ENCODE measurements around the gene APIP. TPM values are rescaled to one million over a fixed set of nuclear protein-coding genes. Genes with fewer than 3 reads are reported as not detected.

Gene APIP
- total RNA-seq, 4 donors from 2014 or later: 35.6 to 54.3 (median 39.0) TPM

- H3K27me3 ChIP-seq: no peaks in the 10 kb centered on the region
- whole genome bisulfite sequencing, 2 donors: 84 to 95% methylated on average over 3 of the region's 3 CpGs
- no peak for DNase-seq
- no peak overlapping the region for H3K4me3 ChIP-seq (replicated peaks in 1 of 3)
- intact Hi-C loops (cut with DNase I): no loop called here
- no peaks in the 10 kb centered on the region for H3K4me1 ChIP-seq
- H3K27ac ChIP-seq: no peak overlapping the region
- no peaks in the 10 kb centered on the region for H3K9me3 ChIP-seq
- no peaks in the 10 kb centered on the region for H3K36me3 ChIP-seq
- TF ChIP-seq CTCF (IDR thresholded peaks at IDR 0.05): no peak
- TF ChIP-seq POLR2A (IDR thresholded peaks at IDR 0.05): no peak
Observed at GRCh38 chr11:34891611-34892010, 24.6 kb downstream of the APIP start.

GRCh38 chr11:34890812-34891211 lies 25.4 kb downstream of the APIP start:
- WGBS, 2 donors: 78 to 83% methylated on average over 1 of the region's 1 CpG
- H3K27me3 ChIP-seq: no peaks in the 10 kb centered on the region
- no peak overlapping the region for H3K27ac ChIP-seq
- H3K36me3 ChIP-seq: no peaks in the 10 kb centered on the region
- H3K4me1 ChIP-seq: no peaks in the 10 kb centered on the region
- no peak for DNase-seq
- intact Hi-C loops (cut with DNase I): no loop called here
- no peaks in the 10 kb centered on the region for H3K9me3 ChIP-seq
- TF ChIP-seq POLR2A (IDR thresholded peaks at IDR 0.05): no peak
- peak in 4 of 6 experiments; percentile 14 to 73 (median 55) for TF ChIP-seq CTCF (IDR thresholded peaks at IDR 0.05)
- no peak overlapping the region for H3K4me3 ChIP-seq (replicated peaks in 1 of 3)

- TF ChIP-seq POLR2A (IDR thresholded peaks at IDR 0.05) (no peak), CTCF (IDR thresholded peaks at IDR 0.05) (no peak)
- Histone ChIP-seq H3K27ac (no peak overlapping the region), H3K36me3 (no peaks in the 10 kb centered on the region), H3K4me1 (no peaks in the 10 kb centered on the region), H3K9me3 (no peaks in the 10 kb centered on the region), H3K4me3 (replicated peaks in 1 of 3) (no peak overlapping the region), H3K27me3 (no peaks in the 10 kb centered on the region)
- 31 to 81% methylated on average over 2 of the region's 2 CpGs for WGBS, 2 donors
- intact Hi-C loops (cut with DNase I): no loop called here
- DNase-seq: no peak
Observed at GRCh38 chr11:34890089-34890488, 26.1 kb downstream of the APIP start.

- no peak overlapping the region for H3K4me3 ChIP-seq (replicated peaks in 1 of 3)
- WGBS, 2 donors: 91 to 100% methylated on average over 1 of the region's 1 CpG
- TF ChIP-seq CTCF (IDR thresholded peaks at IDR 0.05) (no peak), POLR2A (IDR thresholded peaks at IDR 0.05) (no peak)
- H3K27ac ChIP-seq: no peak overlapping the region
- intact Hi-C loops (cut with DNase I): loop anchor here (5.0 kb wide), 1 partner anchor 305 kb away; no protein-coding TSS in a partner anchor
- no peaks in the 10 kb centered on the region for H3K9me3 ChIP-seq
- H3K27me3 ChIP-seq: no peaks in the 10 kb centered on the region
- no peak for DNase-seq
- H3K4me1 ChIP-seq: no peaks in the 10 kb centered on the region
- H3K36me3 ChIP-seq: no peaks in the 10 kb centered on the region
Observed at GRCh38 chr11:34887260-34887659, 28.9 kb downstream of the APIP start.

GRCh38 chr11:34886609-34887008 lies 29.6 kb downstream of the APIP start:
- WGBS, 2 donors: 96% methylated on average over 2 of the region's 2 CpGs
- no peaks in the 10 kb centered on the region for H3K36me3 ChIP-seq
- H3K4me1 ChIP-seq: no peaks in the 10 kb centered on the region
- intact Hi-C loops (cut with DNase I): loop anchor here (5.0 kb wide), 1 partner anchor 304 kb away; no protein-coding TSS in a partner anchor
- no peak for DNase-seq
- H3K27ac ChIP-seq: no peak overlapping the region
- no peak for TF ChIP-seq CTCF (IDR thresholded peaks at IDR 0.05)
- no peaks in the 10 kb centered on the region for H3K27me3 ChIP-seq
- H3K9me3 ChIP-seq: no peaks in the 10 kb centered on the region
- no peak overlapping the region for H3K4me3 ChIP-seq (replicated peaks in 1 of 3)

Data from thyroid gland (tissue), 4 donors.